ENCODE measurements around the gene ARID1B.

ARID1B gene

GRCh38 chr6:157104803-157105202 lies 327.6 kb downstream of the ARID1B start:
- Histone ChIP-seq H3K4me2 (ENCODE audit: low read length) (no peak overlapping the region), H3K79me2 (ENCODE audit: insufficient read depth, low read length) (no peaks in the 10 kb centered on the region), H3K4me1 (ENCODE audit: insufficient read depth, low read length, severe bottlenecking) (peaks cover 8% of the 10 kb centered on the region), H2AFZ (ENCODE audit: low read length) (no peak overlapping the region), H3K27me3 (ENCODE audit: insufficient read depth, low read length) (no peaks in the 10 kb centered on the region), H4K20me1 (ENCODE audit: insufficient read depth, low read length) (no peaks in the 10 kb centered on the region), H3F3A (ENCODE audit: insufficient read depth, low read length) (no peaks in the 10 kb centered on the region), H3K27ac (ENCODE audit: low read depth, low read length, poor library complexity, severe bottlenecking) (no peak overlapping the region), H3K36me3 (ENCODE audit: insufficient read depth, low read length) (peaks cover 14% of the 10 kb centered on the region; the same call in 1 of the 2 replicates), H3K4me3 (ENCODE audit: low read depth, low read length, poor library complexity, severe bottlenecking) (no peak overlapping the region), H3K9me3 (ENCODE audit: low read length) (no peaks in the 10 kb centered on the region), H3K9ac (ENCODE audit: low read length) (no peak overlapping the region), H3K9me2 (ENCODE audit: low read depth, low read length) (no peaks in the 10 kb centered on the region)
- TF ChIP-seq CTCF (IDR thresholded peaks at IDR 0.05; ENCODE audit: low read length): no peak
- no peak for TF ChIP-seq EZH2 (IDR thresholded peaks at IDR 0.05; ENCODE audit: borderline replicate concordance, low read length)

- Histone ChIP-seq H3K36me3 (ENCODE audit: insufficient read depth, low read length) (peaks cover 20% of the 10 kb centered on the region), H2AFZ (ENCODE audit: low read length) (no peak overlapping the region), H3K4me2 (ENCODE audit: low read length) (no peak overlapping the region), H3F3A (ENCODE audit: insufficient read depth, low read length) (no peaks in the 10 kb centered on the region), H3K79me2 (ENCODE audit: insufficient read depth, low read length) (no peaks in the 10 kb centered on the region), H3K27ac (ENCODE audit: low read depth, low read length, poor library complexity, severe bottlenecking) (no peak overlapping the region), H3K4me3 (ENCODE audit: low read depth, low read length, poor library complexity, severe bottlenecking) (no peak overlapping the region), H3K9ac (ENCODE audit: low read length) (no peak overlapping the region), H3K27me3 (ENCODE audit: insufficient read depth, low read length) (no peaks in the 10 kb centered on the region), H3K9me3 (ENCODE audit: low read length) (no peaks in the 10 kb centered on the region), H3K4me1 (ENCODE audit: insufficient read depth, low read length, severe bottlenecking) (no peaks in the 10 kb centered on the region), H3K9me2 (ENCODE audit: low read depth, low read length) (no peaks in the 10 kb centered on the region), H4K20me1 (ENCODE audit: insufficient read depth, low read length) (no peaks in the 10 kb centered on the region)
- no peak for TF ChIP-seq EZH2 (IDR thresholded peaks at IDR 0.05; ENCODE audit: borderline replicate concordance, low read length)
- TF ChIP-seq CTCF (IDR thresholded peaks at IDR 0.05; ENCODE audit: low read length): no peak
These were observed 329.3 kb downstream of the ARID1B start for GRCh38 chr6:157106487-157106886.

- H2AFZ ChIP-seq (ENCODE audit: low read length): no peak overlapping the region
These were observed 330.4 kb downstream of the ARID1B start for GRCh38 chr6:157107571-157107914.

More at GRCh38 chr6:157107571-157107914, 330.4 kb downstream of the ARID1B start:
- no peak overlapping the region for H3K27ac ChIP-seq (ENCODE audit: low read depth, low read length, poor library complexity, severe bottlenecking)
- H3K79me2 ChIP-seq (ENCODE audit: insufficient read depth, low read length): no peaks in the 10 kb centered on the region
- peaks cover 24% of the 10 kb centered on the region for H3K36me3 ChIP-seq (ENCODE audit: insufficient read depth, low read length)
- no peaks in the 10 kb centered on the region for H3K9me2 ChIP-seq (ENCODE audit: low read depth, low read length)
- H3K4me2 ChIP-seq (ENCODE audit: low read length): no peak overlapping the region
- TF ChIP-seq CTCF (IDR thresholded peaks at IDR 0.05; ENCODE audit: low read length) (no peak), EZH2 (IDR thresholded peaks at IDR 0.05; ENCODE audit: borderline replicate concordance, low read length) (no peak)
- H4K20me1 ChIP-seq (ENCODE audit: insufficient read depth, low read length): no peaks in the 10 kb centered on the region
- H3F3A ChIP-seq (ENCODE audit: insufficient read depth, low read length): no peaks in the 10 kb centered on the region
- no peaks in the 10 kb centered on the region for H3K9me3 ChIP-seq (ENCODE audit: low read length)
- no peak overlapping the region for H3K9ac ChIP-seq (ENCODE audit: low read length)
- no peaks in the 10 kb centered on the region for H3K4me1 ChIP-seq (ENCODE audit: insufficient read depth, low read length, severe bottlenecking)
- H3K27me3 ChIP-seq (ENCODE audit: insufficient read depth, low read length): no peaks in the 10 kb centered on the region
- no peak overlapping the region for H3K4me3 ChIP-seq (ENCODE audit: low read depth, low read length, poor library complexity, severe bottlenecking)

All from OCI-LY1 (cell line).